Spleen (tissue), 7 donors: ENCODE data around the gene SHOX.
"Not testable (repeated sequence)": the region's sequence is repeated elsewhere in the genome, so short reads cannot be mapped to it uniquely, and the experiment has no call there.

ENCODE experiments used
- POLR2A ChIP-seq, 3 donors: fragments of 450-650 bp; IDR thresholded peaks; one replicate each; pipeline ENCODE4 v1.5.1; 2017; ENCODE audit warnings: antibody characterized with exemption in 3 of 3, mild to moderate bottlenecking in 1 of 3
- TF ChIP-seq, protein P1 (sequence below), 11 experiments: fragments of 200-600 bp in 7 of 11; fragments of 450-650 bp in 4 of 11; sonication (generic) in 4 of 11; IDR thresholded peaks in 8 of 11; conservative IDR thresholded peaks in 3 of 11; 1 replicate in 7 of 11; 2 replicates in 4 of 11; pipeline versions ENCODE4 v1.4.0 to v1.8.0; 2016 to 2021; ENCODE audit warnings: antibody characterized with exemption in 11 of 11, inconsistent platforms in 4 of 11, mild to moderate bottlenecking in 1 of 11
- donor health status: DM: no; HTN: no; CAD: no; lungs with moderate emphysema.
- donor health status: DM: no; HTN: no; CAD: no.
- donor health status: DM: no; HTN: no; CAD: no.

DNA sequence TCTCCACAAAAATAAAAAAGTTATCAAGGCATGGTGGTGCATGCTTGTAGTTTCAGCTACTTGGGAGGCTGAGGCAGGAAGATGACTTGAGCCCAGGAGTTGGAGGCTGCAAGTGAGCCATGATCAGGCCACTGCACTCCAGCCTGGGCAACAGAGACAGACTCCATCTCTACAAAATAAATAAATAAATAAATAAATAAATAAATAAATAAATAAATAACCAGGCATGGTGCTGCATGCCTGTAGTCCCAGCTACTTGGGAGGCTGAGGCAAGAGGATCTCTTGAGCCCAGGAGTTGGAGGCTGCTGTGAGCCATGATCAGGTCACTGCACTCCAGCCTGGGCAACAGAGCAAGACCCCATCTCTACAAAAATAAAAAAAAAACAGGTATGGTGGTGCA, 26.0 kb upstream of the SHOX start:
- TF ChIP-seq, protein P1, sequence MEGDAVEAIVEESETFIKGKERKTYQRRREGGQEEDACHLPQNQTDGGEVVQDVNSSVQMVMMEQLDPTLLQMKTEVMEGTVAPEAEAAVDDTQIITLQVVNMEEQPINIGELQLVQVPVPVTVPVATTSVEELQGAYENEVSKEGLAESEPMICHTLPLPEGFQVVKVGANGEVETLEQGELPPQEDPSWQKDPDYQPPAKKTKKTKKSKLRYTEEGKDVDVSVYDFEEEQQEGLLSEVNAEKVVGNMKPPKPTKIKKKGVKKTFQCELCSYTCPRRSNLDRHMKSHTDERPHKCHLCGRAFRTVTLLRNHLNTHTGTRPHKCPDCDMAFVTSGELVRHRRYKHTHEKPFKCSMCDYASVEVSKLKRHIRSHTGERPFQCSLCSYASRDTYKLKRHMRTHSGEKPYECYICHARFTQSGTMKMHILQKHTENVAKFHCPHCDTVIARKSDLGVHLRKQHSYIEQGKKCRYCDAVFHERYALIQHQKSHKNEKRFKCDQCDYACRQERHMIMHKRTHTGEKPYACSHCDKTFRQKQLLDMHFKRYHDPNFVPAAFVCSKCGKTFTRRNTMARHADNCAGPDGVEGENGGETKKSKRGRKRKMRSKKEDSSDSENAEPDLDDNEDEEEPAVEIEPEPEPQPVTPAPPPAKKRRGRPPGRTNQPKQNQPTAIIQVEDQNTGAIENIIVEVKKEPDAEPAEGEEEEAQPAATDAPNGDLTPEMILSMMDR (IDR thresholded peaks at IDR 0.05 in 8 of 11, conservative IDR thresholded peaks at IDR 0.05 in 3 of 11): not testable (repeated sequence)
- TF ChIP-seq POLR2A (IDR thresholded peaks at IDR 0.05): not testable (repeated sequence)
